GOT3 (cell line): ENCODE data around the gene LARGE1.

Experiments used
- DNase-seq: peaks from one replicate; lab custom pipeline; 2025; ENCODE audit warnings: mixed read lengths; lab: John Stamatoyannopoulos, UW

LARGE1 gene

GRCh38 chr22:33853200-33854097 lies 66.8 kb downstream of the LARGE1 start:
- DNase-seq: no peak

GRCh38 chr22:33851821-33852384 lies 68.4 kb downstream of the LARGE1 start:
- DNase-seq: no peak

GRCh38 chr22:33851240-33851639 lies 69.0 kb downstream of the LARGE1 start:
- no peak for DNase-seq

- DNase-seq: no peak
Observed at GRCh38 chr22:33850724-33851123, 69.6 kb downstream of the LARGE1 start.

GRCh38 chr22:33850193-33850592 lies 70.1 kb downstream of the LARGE1 start:
- DNase-seq: no peak

- DNase-seq: no peak
Observed at GRCh38 chr22:33848251-33848650, 72.0 kb downstream of the LARGE1 start.

- no peak for DNase-seq
Observed at GRCh38 chr22:33844273-33844672, 76.0 kb downstream of the LARGE1 start.

- DNase-seq: no peak
Observed at GRCh38 chr22:33842421-33843094, 77.7 kb downstream of the LARGE1 start.

DNA sequence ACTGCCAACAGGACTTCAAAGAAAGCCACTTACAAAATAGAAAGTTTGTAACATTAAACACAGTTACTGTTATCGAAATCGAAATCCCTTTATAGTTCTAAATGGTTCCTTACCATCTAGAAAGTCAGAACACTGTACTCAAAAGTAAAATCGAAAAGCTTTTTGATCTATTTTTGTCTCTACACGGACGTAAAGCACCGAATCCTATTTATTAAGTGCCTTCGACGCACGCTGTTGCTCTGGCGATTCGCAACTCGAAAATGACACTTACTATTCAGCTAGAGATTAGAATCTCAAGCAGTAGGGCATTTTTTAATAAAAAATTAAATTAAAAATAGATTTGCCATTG lies 78.3 kb downstream of the LARGE1 start:
- DNase-seq: no peak

- no peak for DNase-seq
Observed at GRCh38 chr22:33841281-33842005, 78.8 kb downstream of the LARGE1 start.

- DNase-seq: no peak
Observed at GRCh38 chr22:33838644-33839043, 81.6 kb downstream of the LARGE1 start.

DNA sequence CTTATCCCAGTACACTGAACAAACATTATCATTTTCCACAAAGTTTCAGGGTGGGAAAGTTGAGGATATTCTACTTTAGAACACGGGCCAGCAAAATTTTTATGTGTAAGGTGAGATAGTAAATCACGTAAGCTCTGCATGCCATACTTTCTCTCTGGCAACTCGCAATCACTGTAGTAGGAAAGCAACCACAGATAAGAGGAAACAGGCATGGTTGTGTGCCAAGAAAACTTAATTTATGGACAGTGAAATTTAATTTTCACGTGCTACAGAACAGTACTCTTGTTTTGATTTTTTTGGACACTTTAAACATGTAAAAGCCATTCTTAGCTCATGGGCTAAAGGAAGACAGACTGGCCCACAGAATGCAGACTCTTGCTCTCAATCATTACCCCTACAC lies 82.5 kb downstream of the LARGE1 start:
- no peak for DNase-seq

DNA sequence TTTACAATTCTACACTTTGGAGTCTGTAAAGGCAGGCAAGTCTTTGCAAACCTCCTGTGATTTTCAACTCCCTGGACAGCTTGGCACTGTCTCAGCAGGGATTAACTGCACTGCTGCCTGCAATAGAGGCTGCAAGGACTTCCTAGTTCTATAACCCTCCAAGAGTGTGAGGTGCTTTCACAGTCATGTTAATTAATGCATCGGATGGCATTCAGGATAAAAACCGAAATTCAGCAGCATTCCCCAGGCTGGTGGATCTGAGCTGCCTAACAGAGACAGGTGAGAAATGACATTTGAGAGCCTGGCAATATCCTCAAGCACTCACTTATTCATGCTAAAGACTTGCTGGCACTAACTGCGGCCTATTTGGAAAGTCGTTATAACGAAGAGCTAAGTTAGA lies 85.0 kb downstream of the LARGE1 start:
- DNase-seq: no peak

- no peak for DNase-seq
Observed at GRCh38 chr22:33832558-33833151, 87.6 kb downstream of the LARGE1 start.

- DNase-seq: no peak
Observed at GRCh38 chr22:33831651-33832050, 88.6 kb downstream of the LARGE1 start.

DNA sequence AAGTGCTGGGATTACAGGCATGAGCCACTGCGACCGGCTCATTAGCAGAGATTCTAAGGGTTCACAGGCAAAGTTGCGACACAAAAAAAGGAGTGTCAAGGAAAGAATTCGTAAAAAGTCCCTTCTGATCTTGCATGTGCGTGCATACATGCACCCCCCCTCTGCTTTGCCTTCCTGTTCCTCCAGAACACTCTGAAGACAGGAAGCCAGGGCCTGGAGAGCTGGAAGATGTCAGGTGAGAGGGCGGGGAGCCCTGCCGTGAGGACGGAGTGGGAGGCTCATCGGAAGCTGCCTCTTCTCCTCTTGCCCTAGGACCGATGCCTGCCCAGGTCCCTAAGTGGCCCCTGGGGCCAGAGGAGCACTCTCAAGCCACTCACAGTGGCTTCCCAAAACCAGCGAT lies 89.1 kb downstream of the LARGE1 start:
- no peak for DNase-seq

DNA sequence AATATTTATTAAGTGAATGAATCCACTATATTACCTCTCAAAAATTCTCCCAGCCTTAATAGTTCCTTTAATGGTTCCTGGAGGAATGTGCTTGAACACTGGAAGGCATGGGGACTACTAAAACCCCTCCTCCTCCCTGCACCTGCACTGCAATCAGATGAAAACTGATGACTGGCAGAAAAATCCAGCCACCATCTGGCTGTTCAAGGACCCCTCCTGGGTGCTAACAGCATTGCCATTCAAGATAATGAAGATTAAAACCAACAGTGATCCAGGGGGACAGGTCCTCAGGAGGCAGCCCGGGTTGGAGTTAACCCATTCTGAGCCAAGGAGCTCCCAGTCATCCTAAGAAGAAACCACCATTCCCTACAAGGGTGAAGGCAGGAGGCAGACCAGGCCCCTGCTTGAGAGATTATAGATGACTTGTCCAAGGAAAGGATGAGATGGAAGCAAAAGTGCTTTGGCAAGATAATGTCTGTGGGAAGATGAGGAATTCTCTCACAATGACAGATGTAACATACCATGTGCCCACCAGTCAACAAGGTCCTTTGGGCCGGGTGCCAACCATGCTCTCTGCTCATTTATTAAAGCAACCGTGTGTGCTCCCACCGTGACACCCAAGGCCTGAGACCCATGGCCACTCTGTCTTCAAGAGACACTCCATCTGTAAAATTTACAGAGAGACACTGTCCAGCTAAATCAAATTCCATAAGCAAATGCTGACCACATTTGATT lies 90.6 kb downstream of the LARGE1 start:
- DNase-seq: no peak

- DNase-seq: no peak
Observed at GRCh38 chr22:33828302-33828701, 92.0 kb downstream of the LARGE1 start.

- DNase-seq: no peak
Observed at GRCh38 chr22:33825761-33826160, 94.5 kb downstream of the LARGE1 start.

DNA sequence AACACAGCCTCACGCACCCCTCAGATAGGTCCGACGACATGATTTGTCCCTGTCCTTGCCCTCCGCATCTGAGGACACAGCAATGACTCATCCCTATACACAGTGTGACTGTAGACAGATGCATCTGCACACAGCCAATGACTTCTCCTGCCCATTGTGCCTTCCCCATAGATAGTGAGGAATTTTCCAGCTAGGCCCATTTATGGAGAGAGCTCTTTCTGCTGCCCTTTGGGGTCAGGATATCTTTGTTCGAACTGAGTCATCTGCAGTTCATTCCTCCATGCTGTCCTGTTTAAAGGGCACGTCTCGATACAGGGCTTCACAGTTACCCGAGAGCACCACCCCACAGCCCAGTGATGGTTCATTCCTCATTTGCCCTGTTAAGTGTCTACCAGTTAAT lies 96.7 kb downstream of the LARGE1 start:
- no peak for DNase-seq

GRCh38 chr22:33821290-33821689 lies 99.0 kb downstream of the LARGE1 start:
- DNase-seq: no peak
